PC-9 (cell line): ENCODE measurements around the gene GPR137. TPM values are rescaled to one million over a fixed set of nuclear protein-coding genes. Genes with fewer than 3 reads are reported as not detected.

Experiments
- BruUV-seq: library from RNA; stranded (reverse); fragments of 400-500 nt; replicated peaks from 2 replicates; lab custom pipeline; 2021; lab: Mats Ljungman, UMichigan
- CTCF ChIA-PET: fragments of 300-600 bp; sonication (Branson Sonifier 250); formaldehyde crosslinking; loops from one replicate; lab custom pipeline; 2022; ENCODE audit warnings: antibody characterized with exemption; lab: Charles Lee
- POLR2A ChIA-PET: fragments of 300-600 bp; sonication (Branson Sonifier 250); formaldehyde crosslinking; loops from one replicate; lab custom pipeline; 2022; ENCODE audit warnings: antibody characterized with exemption; ENCODE audit not compliant: unreplicated experiment; lab: Charles Lee
- DNase-seq, 2 experiments: peaks; one replicate each; pipeline versions ENCODE4 v3.0.0 to v3.0.0-alpha.2; 2015 to 2022; ENCODE audit warnings: mixed read lengths in 1 of 2
- H2AFZ ChIP-seq: fragments of 200-600 bp; sonication (generic); 2 replicates; pipeline ENCODE4 v1.8.1; 2017; ENCODE audit warnings: antibody characterized with exemption
- H3F3A ChIP-seq: fragments of 200-600 bp; sonication (generic); 2 replicates; pipeline ENCODE4 v1.8.1; 2017; ENCODE audit warnings: antibody characterized with exemption, mild to moderate bottlenecking, low read depth; ENCODE audit not compliant: insufficient read depth
- H3K27ac ChIP-seq: fragments of 200-600 bp; sonication (generic); 2 replicates; pipeline ENCODE4 v1.6.1; 2016; ENCODE audit warnings: mixed run types
- H3K27me3 ChIP-seq: fragments of 200-600 bp; sonication (generic); 2 replicates; pipeline ENCODE4 v1.6.1; 2016; ENCODE audit warnings: low read depth, mixed run types; ENCODE audit not compliant: insufficient read depth
- H3K36me3 ChIP-seq: fragments of 200-600 bp; sonication (generic); 2 replicates; pipeline ENCODE4 v1.6.1; 2016; ENCODE audit warnings: low read depth, mixed run types
- H3K4me1 ChIP-seq: fragments of 200-600 bp; sonication (generic); replicated peaks from 2 replicates; pipeline ENCODE4 v1.6.1; 2016; ENCODE audit warnings: mixed run types; ENCODE audit not compliant: insufficient read depth
- H3K4me2 ChIP-seq: fragments of 200-600 bp; sonication (generic); 2 replicates; pipeline ENCODE4 v1.6.1; 2017; ENCODE audit warnings: mixed run types
- H3K4me3 ChIP-seq: fragments of 200-600 bp; sonication (generic); 2 replicates; pipeline ENCODE4 v1.6.1; 2016; ENCODE audit warnings: mixed run types
- H3K79me2 ChIP-seq: fragments of 200-600 bp; sonication (generic); 2 replicates; pipeline ENCODE4 v1.6.1; 2017; ENCODE audit warnings: low read depth, mixed run types
- H3K9me2 ChIP-seq: fragments of 200-600 bp; sonication (generic); 2 replicates; pipeline ENCODE4 v1.8.1; 2017; ENCODE audit warnings: mild to moderate bottlenecking; ENCODE audit not compliant: insufficient read depth
- H3K9me3 ChIP-seq: fragments of 200-600 bp; sonication (generic); 2 replicates; pipeline ENCODE4 v1.8.1; 2016; ENCODE audit warnings: low read depth; ENCODE audit not compliant: insufficient read depth
- H4K20me1 ChIP-seq: fragments of 200-600 bp; sonication (generic); 2 replicates; pipeline ENCODE4 v1.8.1; 2017; ENCODE audit not compliant: insufficient read depth
- EZH2 ChIP-seq: fragments of 200-600 bp; sonication (generic); IDR thresholded peaks from 2 replicates; pipeline ENCODE4 v1.8.0; 2017; ENCODE audit warnings: antibody characterized with exemption, low read depth
- intact Hi-C: fragments of 100-400 bp; cut with micrococcal nuclease; formaldehyde crosslinking; loops from one replicate; pipeline ENCODE4 v1.10.0; 2022; ENCODE audit not compliant: unreplicated experiment
- total RNA-seq: library from RNA; stranded (reverse); gene quantifications from 2 replicates; pipeline ENCODE4 v1.2.3, GENCODE V29; 2021
- TF ChIP-seq, protein P1 (sequence below): fragments of 200-600 bp; sonication (generic); conservative IDR thresholded peaks from 2 replicates; pipeline ENCODE4 v1.6.1; 2017; ENCODE audit warnings: mixed run types, antibody characterized with exemption, mild to moderate bottlenecking, moderate library complexity

The GPR137 gene
- total RNA-seq, 1 experiment from 2014 or later = 72.8 TPM

DNA sequence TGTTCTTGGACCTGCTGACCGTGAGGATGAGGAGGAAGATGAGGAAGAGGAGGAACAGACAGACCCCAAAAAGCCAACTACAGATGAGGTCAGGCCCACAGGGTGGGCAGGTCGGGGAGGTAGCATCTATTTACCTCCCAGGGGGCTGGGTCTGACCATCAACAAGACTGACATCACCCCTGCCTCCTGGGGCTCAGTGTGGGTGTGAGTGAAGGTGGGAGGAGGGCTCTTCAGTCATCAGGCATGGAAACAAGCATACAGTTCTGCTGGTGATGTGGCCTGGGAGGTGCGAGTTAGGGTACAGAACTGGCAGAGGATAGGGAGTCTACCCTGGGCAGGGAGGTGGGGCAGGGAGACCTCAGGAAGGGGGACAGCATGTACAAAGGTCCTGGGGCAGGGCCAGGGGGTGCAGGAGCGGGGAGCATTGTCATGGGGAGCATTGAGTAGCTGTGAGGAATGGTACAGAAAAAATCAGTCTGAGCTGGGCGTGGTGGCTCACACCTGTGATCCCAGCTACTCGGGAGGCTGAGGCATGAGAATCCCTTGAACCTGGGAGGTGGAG, 25.4 kb upstream of the GPR137 start:
- Histone ChIP-seq H3K36me3 (peaks cover 14% of the 10 kb centered on the region; the same call in 1 of the 2 replicates), H4K20me1 (no peaks in the 10 kb centered on the region), H3K4me1 (no peaks in the 10 kb centered on the region), H3F3A (peaks cover 6% of the 10 kb centered on the region; the same call in 1 of the 2 replicates), H3K9me3 (no peaks in the 10 kb centered on the region), H3K4me2 (no peak overlapping the region), H3K4me3 (no peak overlapping the region), H2AFZ (no peak overlapping the region), H3K79me2 (no peaks in the 10 kb centered on the region), H3K27ac (no peak overlapping the region), H3K27me3 (no peaks in the 10 kb centered on the region), H3K9me2 (no peaks in the 10 kb centered on the region)
- DNase-seq = peak in 1 of 2 experiments; percentile 31
- ChIA-PET CTCF (interaction anchor here (0.7 kb wide), 1 partner anchor 23 kb away, joined by 3 read pairs; no protein-coding TSS in a partner anchor), POLR2A (no interaction called here)
- intact Hi-C loops = no loop called here
- no TSS peak for BruUV-seq
- TF ChIP-seq EZH2 = no peak
- TF ChIP-seq, protein P1, sequence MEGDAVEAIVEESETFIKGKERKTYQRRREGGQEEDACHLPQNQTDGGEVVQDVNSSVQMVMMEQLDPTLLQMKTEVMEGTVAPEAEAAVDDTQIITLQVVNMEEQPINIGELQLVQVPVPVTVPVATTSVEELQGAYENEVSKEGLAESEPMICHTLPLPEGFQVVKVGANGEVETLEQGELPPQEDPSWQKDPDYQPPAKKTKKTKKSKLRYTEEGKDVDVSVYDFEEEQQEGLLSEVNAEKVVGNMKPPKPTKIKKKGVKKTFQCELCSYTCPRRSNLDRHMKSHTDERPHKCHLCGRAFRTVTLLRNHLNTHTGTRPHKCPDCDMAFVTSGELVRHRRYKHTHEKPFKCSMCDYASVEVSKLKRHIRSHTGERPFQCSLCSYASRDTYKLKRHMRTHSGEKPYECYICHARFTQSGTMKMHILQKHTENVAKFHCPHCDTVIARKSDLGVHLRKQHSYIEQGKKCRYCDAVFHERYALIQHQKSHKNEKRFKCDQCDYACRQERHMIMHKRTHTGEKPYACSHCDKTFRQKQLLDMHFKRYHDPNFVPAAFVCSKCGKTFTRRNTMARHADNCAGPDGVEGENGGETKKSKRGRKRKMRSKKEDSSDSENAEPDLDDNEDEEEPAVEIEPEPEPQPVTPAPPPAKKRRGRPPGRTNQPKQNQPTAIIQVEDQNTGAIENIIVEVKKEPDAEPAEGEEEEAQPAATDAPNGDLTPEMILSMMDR = no peak

DNA sequence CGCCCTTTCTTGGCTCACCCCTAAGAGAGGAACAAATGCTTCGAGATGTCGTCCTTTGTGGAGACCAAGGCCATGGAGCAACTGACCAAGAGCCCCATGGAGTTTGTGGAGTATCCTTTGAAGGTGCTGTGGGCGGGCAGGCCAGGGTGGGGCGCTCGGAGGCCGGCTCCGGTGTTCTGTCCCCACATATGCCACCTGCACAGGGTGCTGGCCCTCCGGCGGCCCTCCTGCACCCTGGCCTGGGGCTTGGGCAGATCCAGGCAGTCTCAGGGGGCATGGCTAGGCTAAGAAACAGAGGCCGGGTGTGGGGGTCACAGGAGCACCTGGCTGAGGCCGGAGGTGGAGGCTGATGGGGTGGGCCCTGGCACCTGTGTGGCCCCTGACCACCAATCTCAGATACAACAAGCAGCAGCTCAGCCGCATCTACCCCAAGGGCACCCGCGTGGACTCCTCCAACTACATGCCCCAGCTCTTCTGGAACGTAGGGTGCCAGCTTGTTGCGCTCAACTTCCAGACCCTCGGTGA, 24.0 kb upstream of the GPR137 start:
- CTCF ChIA-PET = no interaction called here
- Histone ChIP-seq H3F3A (peaks cover 6% of the 10 kb centered on the region; the same call in 1 of the 2 replicates), H3K36me3 (peaks cover 10% of the 10 kb centered on the region; the same call in 1 of the 2 replicates), H3K4me1 (no peaks in the 10 kb centered on the region), H3K4me2 (no peak overlapping the region), H4K20me1 (no peaks in the 10 kb centered on the region), H3K9me2 (no peaks in the 10 kb centered on the region), H3K9me3 (no peaks in the 10 kb centered on the region), H3K27ac (no peak overlapping the region), H3K4me3 (no peak overlapping the region), H3K79me2 (no peaks in the 10 kb centered on the region), H3K27me3 (no peaks in the 10 kb centered on the region), H2AFZ (no peak overlapping the region)
- no TSS peak for BruUV-seq
- no peak for DNase-seq
- intact Hi-C loops = no loop called here
- TF ChIP-seq, protein P1 = no peak
- TF ChIP-seq EZH2 = no peak
- POLR2A ChIA-PET = no interaction called here

DNA sequence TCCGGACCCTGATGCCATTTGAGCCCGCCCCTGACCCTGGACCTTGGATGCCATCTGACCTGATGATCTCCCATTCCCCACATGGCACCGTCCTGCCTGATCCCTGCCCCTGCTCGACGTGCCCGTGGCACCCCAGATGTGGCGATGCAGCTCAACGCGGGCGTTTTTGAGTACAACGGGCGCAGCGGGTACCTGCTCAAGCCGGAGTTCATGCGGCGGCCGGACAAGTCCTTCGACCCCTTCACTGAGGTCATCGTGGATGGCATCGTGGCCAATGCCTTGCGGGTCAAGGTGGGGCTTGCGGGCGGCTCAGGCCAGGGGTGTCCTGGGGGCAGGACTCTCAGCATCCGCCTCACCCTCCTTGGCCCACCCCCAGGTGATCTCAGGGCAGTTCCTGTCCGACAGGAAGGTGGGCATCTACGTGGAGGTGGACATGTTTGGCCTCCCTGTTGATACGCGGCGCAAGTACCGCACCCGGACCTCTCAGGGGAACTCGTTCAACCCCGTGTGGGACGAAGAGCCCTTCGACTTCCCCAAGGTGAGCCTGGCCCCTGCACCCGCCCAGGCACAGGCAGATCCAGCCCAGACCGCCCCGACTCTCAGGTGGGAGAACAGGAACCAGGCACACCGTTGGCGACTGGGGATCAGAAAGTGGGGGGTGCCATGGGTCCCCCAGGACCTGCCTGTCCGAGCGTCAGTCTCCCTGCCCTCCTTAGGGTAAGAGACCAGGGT, 23.2 kb upstream of the GPR137 start:
- Histone ChIP-seq H2AFZ (no peak overlapping the region), H3K27ac (no peak overlapping the region), H3K27me3 (no peaks in the 10 kb centered on the region), H3K36me3 (peaks cover 9% of the 10 kb centered on the region; the same call in 1 of the 2 replicates), H3K9me3 (no peaks in the 10 kb centered on the region), H3K79me2 (no peaks in the 10 kb centered on the region), H4K20me1 (no peaks in the 10 kb centered on the region), H3F3A (peaks cover 10% of the 10 kb centered on the region), H3K9me2 (no peaks in the 10 kb centered on the region), H3K4me1 (no peaks in the 10 kb centered on the region), H3K4me2 (no peak overlapping the region), H3K4me3 (no peak overlapping the region)
- intact Hi-C loops = no loop called here
- BruUV-seq = no TSS peak
- POLR2A ChIA-PET = no interaction called here
- peak in 1 of 2 experiments; percentile 34 for DNase-seq
- TF ChIP-seq, protein P1 = no peak
- TF ChIP-seq EZH2 = no peak
- CTCF ChIA-PET = no interaction called here
